HL-60 (cell line): Measurements from ENCODE around the gene SPSB4.

ENCODE experiments used
- CTCF ChIP-seq: IDR thresholded peaks from one replicate; pipeline ENCODE4 v1.5.1; 2011; ENCODE audit warnings: low read length, control low read depth, inconsistent platforms; ENCODE audit not compliant: insufficient read depth
- POLR2AphosphoS5 ChIP-seq: IDR thresholded peaks from 2 replicates; pipeline ENCODE4 v1.6.1; 2012; ENCODE audit warnings: low read depth
- REST ChIP-seq: IDR thresholded peaks from 2 replicates; pipeline ENCODE4 v1.6.1; 2012; ENCODE audit warnings: low read depth; ENCODE audit not compliant: insufficient replicate concordance
- SPI1 ChIP-seq: IDR thresholded peaks from 2 replicates; pipeline ENCODE4 v1.6.1; 2012; ENCODE audit warnings: low read depth, mild to moderate bottlenecking, borderline replicate concordance

GRCh38 chr3:141125351-141125750 is 74.2 kb downstream of the SPSB4 start:
- no peak for TF ChIP-seq REST
- no peak for TF ChIP-seq CTCF
- no peak for TF ChIP-seq POLR2AphosphoS5
- TF ChIP-seq SPI1 = no peak
